Coronary artery (tissue), 2 donors: ENCODE data around the gene AMTN.

Source experiments
- DNase-seq: peaks from one replicate; pipeline ENCODE4 v3.0.0-alpha.2; 2017; ENCODE audit warnings: low spot score
- H3K27ac ChIP-seq, 2 donors: fragments of 200-600 bp; sonication (generic); one replicate each; pipeline ENCODE4 v1.5.1; 2016 to 2019
- H3K4me3 ChIP-seq: fragments of 200-600 bp; sonication (generic); 2 replicates; pipeline ENCODE4 v1.5.1; 2016; ENCODE audit warnings: mild to moderate bottlenecking, moderate library complexity
- CTCF ChIP-seq: fragments of 200-600 bp; sonication (generic); IDR thresholded peaks from one replicate; pipeline ENCODE4 v1.5.1; 2019; ENCODE audit warnings: antibody characterized with exemption

Gene AMTN

GRCh38 chr4:70581980-70582379 is 63.6 kb downstream of the AMTN start:
- Histone ChIP-seq H3K4me3 (no peak overlapping the region), H3K27ac (no peak overlapping the region)
- DNase-seq, result no peak
- no peak for TF ChIP-seq CTCF
